ENCODE data around the gene PCNX2.

Gene PCNX2

GRCh38 chr1:232952514-232953499, 342.7 kb downstream of the PCNX2 start:
- Histone ChIP-seq H3K4me1 (ENCODE audit: control insufficient read depth, insufficient read depth, low read length) (no peaks in the 10 kb centered on the region; the same call in 1 of the 2 replicates), H3K27ac (ENCODE audit: low read length) (no peak overlapping the region), H3K27me3 (ENCODE audit: control insufficient read depth, insufficient read depth, low read length) (no peaks in the 10 kb centered on the region), H3K36me3 (ENCODE audit: control insufficient read depth, insufficient read depth, low read length) (peaks cover 2% of the 10 kb centered on the region; the same call in 1 of the 2 replicates), H3K9me3 (ENCODE audit: control insufficient read depth, insufficient read depth, low read length) (no peaks in the 10 kb centered on the region), H3K4me3 (ENCODE audit: low read length) (no peak overlapping the region)
- WGBS (ENCODE audit: insufficient coverage, insufficient read length) = no CpG with 5 or more reads among the region's 2 CpGs
- DNase-seq (ENCODE audit: low read depth, low spot score) = peak; percentile 72

- Histone ChIP-seq H3K4me3 (ENCODE audit: low read length) (no peak overlapping the region; the same call in 1 of the 2 replicates), H3K36me3 (ENCODE audit: control insufficient read depth, insufficient read depth, low read length) (no peaks in the 10 kb centered on the region), H3K27ac (ENCODE audit: low read length) (no peak overlapping the region), H3K9me3 (ENCODE audit: control insufficient read depth, insufficient read depth, low read length) (no peaks in the 10 kb centered on the region), H3K4me1 (ENCODE audit: control insufficient read depth, insufficient read depth, low read length) (no peaks in the 10 kb centered on the region; the same call in 1 of the 2 replicates), H3K27me3 (ENCODE audit: control insufficient read depth, insufficient read depth, low read length) (no peaks in the 10 kb centered on the region)
- WGBS (ENCODE audit: insufficient coverage, insufficient read length) = no CpG with 5 or more reads among the region's 1 CpG
- no peak for DNase-seq (ENCODE audit: low read depth, low spot score)
Observed at GRCh38 chr1:232951605-232952004, 343.9 kb downstream of the PCNX2 start.

GRCh38 chr1:232951180-232951579, 344.3 kb downstream of the PCNX2 start:
- Histone ChIP-seq H3K36me3 (ENCODE audit: control insufficient read depth, insufficient read depth, low read length) (no peaks in the 10 kb centered on the region), H3K9me3 (ENCODE audit: control insufficient read depth, insufficient read depth, low read length) (no peaks in the 10 kb centered on the region), H3K27me3 (ENCODE audit: control insufficient read depth, insufficient read depth, low read length) (no peaks in the 10 kb centered on the region), H3K27ac (ENCODE audit: low read length) (no peak overlapping the region), H3K4me1 (ENCODE audit: control insufficient read depth, insufficient read depth, low read length) (no peaks in the 10 kb centered on the region; the same call in 1 of the 2 replicates), H3K4me3 (ENCODE audit: low read length) (peak overlapping the region; percentile 97; the same call in 1 of the 2 replicates)
- DNase-seq (ENCODE audit: low read depth, low spot score) = no peak
- WGBS (ENCODE audit: insufficient coverage, insufficient read length) = no CpG with 5 or more reads among the region's 5 CpGs

GRCh38 chr1:232950197-232951176, 345.0 kb downstream of the PCNX2 start, which contains the start of gene NTPCR:
NTPCR (plus strand) TSS chr1:232950611; CDS start chr1:232950711, 100 bp downstream.
- H3K9me3 ChIP-seq (ENCODE audit: control insufficient read depth, insufficient read depth, low read length) = no peaks in the 10 kb centered on the region
- no peaks in the 10 kb centered on the region for H3K27me3 ChIP-seq (ENCODE audit: control insufficient read depth, insufficient read depth, low read length)
- peak within 1 kb of the TSS; percentile 97; the same call in 1 of the 2 replicates for H3K4me3 ChIP-seq (ENCODE audit: low read length)
- peak; percentile 83 for DNase-seq (ENCODE audit: low read depth, low spot score)
- no peaks in the 10 kb centered on the region for H3K36me3 ChIP-seq (ENCODE audit: control insufficient read depth, insufficient read depth, low read length)
- H3K27ac ChIP-seq (ENCODE audit: low read length) = no peak within 1 kb of the TSS
- H3K4me1 ChIP-seq (ENCODE audit: control insufficient read depth, insufficient read depth, low read length) = no peaks in the 10 kb centered on the region; the same call in 1 of the 2 replicates
- WGBS (ENCODE audit: insufficient coverage, insufficient read length) = no CpG with 5 or more reads among the region's 56 CpGs

- Histone ChIP-seq H3K4me3 (ENCODE audit: low read length) (peak overlapping the region; percentile 97; the same call in 1 of the 2 replicates), H3K9me3 (ENCODE audit: control insufficient read depth, insufficient read depth, low read length) (no peaks in the 10 kb centered on the region), H3K27ac (ENCODE audit: low read length) (no peak overlapping the region), H3K4me1 (ENCODE audit: control insufficient read depth, insufficient read depth, low read length) (no peaks in the 10 kb centered on the region; the same call in 1 of the 2 replicates), H3K36me3 (ENCODE audit: control insufficient read depth, insufficient read depth, low read length) (no peaks in the 10 kb centered on the region), H3K27me3 (ENCODE audit: control insufficient read depth, insufficient read depth, low read length) (no peaks in the 10 kb centered on the region)
- WGBS (ENCODE audit: insufficient coverage, insufficient read length) = no CpG with 5 or more reads among the region's 5 CpGs
- DNase-seq (ENCODE audit: low read depth, low spot score) = no peak
Observed at GRCh38 chr1:232949636-232950196, 345.8 kb downstream of the PCNX2 start.

- Histone ChIP-seq H3K4me3 (ENCODE audit: low read length) (no peak overlapping the region), H3K4me1 (ENCODE audit: control insufficient read depth, insufficient read depth, low read length) (no peaks in the 10 kb centered on the region), H3K27me3 (ENCODE audit: control insufficient read depth, insufficient read depth, low read length) (no peaks in the 10 kb centered on the region), H3K36me3 (ENCODE audit: control insufficient read depth, insufficient read depth, low read length) (no peaks in the 10 kb centered on the region), H3K27ac (ENCODE audit: low read length) (no peak overlapping the region), H3K9me3 (ENCODE audit: control insufficient read depth, insufficient read depth, low read length) (no peaks in the 10 kb centered on the region)
- WGBS (ENCODE audit: insufficient coverage, insufficient read length) = no CpG with 5 or more reads among the region's 5 CpGs
- DNase-seq (ENCODE audit: low read depth, low spot score) = no peak
Observed at GRCh38 chr1:232944347-232944746, 351.2 kb downstream of the PCNX2 start.

- no peak for DNase-seq (ENCODE audit: low read depth, low spot score)
- H3K27ac ChIP-seq (ENCODE audit: low read length) = no peak overlapping the region
Observed at GRCh38 chr1:232943679-232944252, 351.8 kb downstream of the PCNX2 start.

GRCh38 chr1:232942413-232943294, 352.9 kb downstream of the PCNX2 start:
- Histone ChIP-seq H3K9me3 (ENCODE audit: control insufficient read depth, insufficient read depth, low read length) (no peaks in the 10 kb centered on the region), H3K27me3 (ENCODE audit: control insufficient read depth, insufficient read depth, low read length) (no peaks in the 10 kb centered on the region), H3K4me3 (ENCODE audit: low read length) (no peak overlapping the region), H3K36me3 (ENCODE audit: control insufficient read depth, insufficient read depth, low read length) (no peaks in the 10 kb centered on the region), H3K27ac (ENCODE audit: low read length) (no peak overlapping the region), H3K4me1 (ENCODE audit: control insufficient read depth, insufficient read depth, low read length) (no peaks in the 10 kb centered on the region)
- DNase-seq (ENCODE audit: low read depth, low spot score) = no peak
- no CpG with 5 or more reads among the region's 8 CpGs for WGBS (ENCODE audit: insufficient coverage, insufficient read length)

More at GRCh38 chr1:232943679-232944252, 351.8 kb downstream of the PCNX2 start:
- Histone ChIP-seq H3K4me1 (ENCODE audit: control insufficient read depth, insufficient read depth, low read length) (no peaks in the 10 kb centered on the region), H3K27me3 (ENCODE audit: control insufficient read depth, insufficient read depth, low read length) (no peaks in the 10 kb centered on the region), H3K4me3 (ENCODE audit: low read length) (no peak overlapping the region), H3K36me3 (ENCODE audit: control insufficient read depth, insufficient read depth, low read length) (no peaks in the 10 kb centered on the region), H3K9me3 (ENCODE audit: control insufficient read depth, insufficient read depth, low read length) (no peaks in the 10 kb centered on the region)
- WGBS (ENCODE audit: insufficient coverage, insufficient read length) = no CpG with 5 or more reads among the region's 9 CpGs

- H3K27me3 ChIP-seq (ENCODE audit: control insufficient read depth, insufficient read depth, low read length) = no peaks in the 10 kb centered on the region
- no peaks in the 10 kb centered on the region for H3K4me1 ChIP-seq (ENCODE audit: control insufficient read depth, insufficient read depth, low read length)
- no peaks in the 10 kb centered on the region for H3K9me3 ChIP-seq (ENCODE audit: control insufficient read depth, insufficient read depth, low read length)
- H3K4me3 ChIP-seq (ENCODE audit: low read length) = no peak overlapping the region
- DNase-seq (ENCODE audit: low read depth, low spot score) = no peak
- no peaks in the 10 kb centered on the region for H3K36me3 ChIP-seq (ENCODE audit: control insufficient read depth, insufficient read depth, low read length)
- WGBS (ENCODE audit: insufficient coverage, insufficient read length) = no CpG with 5 or more reads among the region's 1 CpG
- H3K27ac ChIP-seq (ENCODE audit: low read length) = no peak overlapping the region
Observed at GRCh38 chr1:232940262-232940661, 355.3 kb downstream of the PCNX2 start.
